Sigmoid colon (tissue), 7 donors: ENCODE data around the gene WDR62. TPM values are rescaled to one million over a fixed set of nuclear protein-coding genes. Genes with fewer than 3 reads are reported as not detected.

Experiments used
- DNase-seq: peaks from one replicate; pipeline ENCODE4 v3.0.0-alpha.2; 2019
- H3K27ac ChIP-seq, 4 donors: fragments of 200-600 bp; sonication (generic); one replicate each; pipeline ENCODE4 v1.5.1; 2016 to 2019; ENCODE audit warnings: mild to moderate bottlenecking in 1 of 4
- H3K27me3 ChIP-seq, 3 donors: fragments of 200-600 bp; sonication (generic); one replicate each; pipeline ENCODE4 v1.5.1; 2019; ENCODE audit warnings: mild to moderate bottlenecking in 1 of 3
- H3K36me3 ChIP-seq, 4 donors: fragments of 200-600 bp; sonication (generic); one replicate each; pipeline ENCODE4 v1.5.1; 2016 to 2019
- H3K4me1 ChIP-seq, 4 donors: fragments of 200-600 bp; sonication (generic); one replicate each; pipeline ENCODE4 v1.5.1; 2017 to 2019
- H3K4me3 ChIP-seq, 4 donors: fragments of 200-600 bp; sonication (generic); one replicate each; pipeline ENCODE4 v1.5.1; 2017 to 2019; ENCODE audit warnings: mild to moderate bottlenecking in 2 of 4, moderate library complexity in 1 of 4
- H3K9me3 ChIP-seq, 4 donors: fragments of 200-600 bp in 3 of 4; sonication (generic) in 3 of 4; one replicate each; pipeline versions ENCODE4 v1.5.1 to v1.6.1; 2013 to 2019
- EP300 ChIP-seq, 4 donors: sonication (generic); formaldehyde crosslinking; IDR thresholded peaks; one replicate each; pipeline ENCODE4 v1.6.1; 2017; ENCODE audit warnings: antibody characterized with exemption in 4 of 4
- POLR2A ChIP-seq, 2 donors: fragments of 450-650 bp; IDR thresholded peaks; one replicate each; pipeline ENCODE4 v1.6.1; 2016; ENCODE audit warnings: antibody characterized with exemption in 2 of 2, mild to moderate bottlenecking in 2 of 2, moderate library complexity in 2 of 2
- POLR2AphosphoS5 ChIP-seq, 4 donors: sonication (generic); formaldehyde crosslinking; IDR thresholded peaks; one replicate each; pipeline ENCODE4 v1.6.1; 2017; ENCODE audit warnings: antibody characterized with exemption in 4 of 4
- WGBS, 2 donors: extraction: QIAGEN DNeasy Blood & Tissue Kit; methylation state at CpG; one replicate each; pipeline ENCODE4 v1.1.7; 2013; 5-methylcytosine and 5-hydroxymethylcytosine counted together
- intact Hi-C: fragments of 100-400 bp; cut with DNase I; formaldehyde crosslinking; loops from one replicate; pipeline ENCODE4 v1.15.1; 2023
- polyA plus RNA-seq, 3 donors: library from polyadenylated mRNA; stranded (reverse); fragments of 200-250 nt; gene quantifications; one replicate each; pipeline ENCODE4 v1.2.3, GENCODE V29; 2013
- total RNA-seq, 4 donors: library from RNA; depleted of rRNA; stranded (reverse); fragments of >200 nt; gene quantifications; one replicate each; pipeline ENCODE4 v1.1.0, GENCODE V29; 2016
- TF ChIP-seq, protein P1 (sequence below), 4 experiments: fragments of 450-650 bp in 3 of 4; fragments of 200-600 bp in 1 of 4; IDR thresholded peaks; one replicate each; pipeline ENCODE4 v1.5.1; 2016 to 2019; ENCODE audit warnings: antibody characterized with exemption in 4 of 4, mild to moderate bottlenecking in 3 of 4, moderate library complexity in 2 of 4
- donor health status: healthy with polysubstance abuse.
- donor health status: Bipolar disorder and iron deficiency.
- donor health status: healthy.

Gene WDR62
- total and polyA plus RNA-seq, 7 donors, result under 0.01 to 6.8 (median 0.36) TPM

DNA sequence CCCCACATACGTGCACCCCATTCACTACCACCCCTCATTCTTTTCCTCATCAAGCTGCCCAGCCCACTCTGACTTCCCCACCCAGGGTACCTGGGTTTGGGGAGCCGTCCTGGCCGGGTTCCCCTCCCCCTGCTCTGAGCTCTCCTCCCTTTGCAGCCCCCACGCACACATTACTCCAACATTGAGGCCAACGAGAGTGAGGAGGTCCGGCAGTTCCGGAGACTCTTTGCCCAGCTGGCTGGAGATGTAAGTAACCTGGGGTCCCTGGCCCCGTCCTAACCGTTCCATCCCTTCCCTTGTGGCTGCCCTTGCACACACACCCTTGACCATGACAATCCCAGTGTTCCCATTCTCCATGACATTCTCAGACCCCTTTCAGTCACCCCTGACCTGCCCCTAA is 87.8 kb downstream of the WDR62 start:
- no peaks in the 10 kb centered on the region for H3K27me3 ChIP-seq
- peaks cover 0 to 15% (median 13%) of the 10 kb centered on the region in 4 donors for H3K4me1 ChIP-seq
- H3K9me3 ChIP-seq, result no peaks in the 10 kb centered on the region
- intact Hi-C loops, result loop anchor here (5.0 kb wide), 1 partner anchor 385 kb away; the partner anchor contains the start of genes HSPB6 and PROSER3
- H3K27ac ChIP-seq, result no peak overlapping the region
- no peak overlapping the region for H3K4me3 ChIP-seq
- 95% methylated on average over 9 of the region's 9 CpGs for WGBS, 2 donors
- peaks cover 40 to 52% (median 46%) of the 10 kb centered on the region in 4 donors for H3K36me3 ChIP-seq
- TF ChIP-seq EP300 (IDR thresholded peaks at IDR 0.05) (no peak), POLR2A (IDR thresholded peaks at IDR 0.05) (no peak), POLR2AphosphoS5 (IDR thresholded peaks at IDR 0.05) (no peak)
- TF ChIP-seq, protein P1, sequence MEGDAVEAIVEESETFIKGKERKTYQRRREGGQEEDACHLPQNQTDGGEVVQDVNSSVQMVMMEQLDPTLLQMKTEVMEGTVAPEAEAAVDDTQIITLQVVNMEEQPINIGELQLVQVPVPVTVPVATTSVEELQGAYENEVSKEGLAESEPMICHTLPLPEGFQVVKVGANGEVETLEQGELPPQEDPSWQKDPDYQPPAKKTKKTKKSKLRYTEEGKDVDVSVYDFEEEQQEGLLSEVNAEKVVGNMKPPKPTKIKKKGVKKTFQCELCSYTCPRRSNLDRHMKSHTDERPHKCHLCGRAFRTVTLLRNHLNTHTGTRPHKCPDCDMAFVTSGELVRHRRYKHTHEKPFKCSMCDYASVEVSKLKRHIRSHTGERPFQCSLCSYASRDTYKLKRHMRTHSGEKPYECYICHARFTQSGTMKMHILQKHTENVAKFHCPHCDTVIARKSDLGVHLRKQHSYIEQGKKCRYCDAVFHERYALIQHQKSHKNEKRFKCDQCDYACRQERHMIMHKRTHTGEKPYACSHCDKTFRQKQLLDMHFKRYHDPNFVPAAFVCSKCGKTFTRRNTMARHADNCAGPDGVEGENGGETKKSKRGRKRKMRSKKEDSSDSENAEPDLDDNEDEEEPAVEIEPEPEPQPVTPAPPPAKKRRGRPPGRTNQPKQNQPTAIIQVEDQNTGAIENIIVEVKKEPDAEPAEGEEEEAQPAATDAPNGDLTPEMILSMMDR (IDR thresholded peaks at IDR 0.05), result no peak
- DNase-seq, result no peak

DNA sequence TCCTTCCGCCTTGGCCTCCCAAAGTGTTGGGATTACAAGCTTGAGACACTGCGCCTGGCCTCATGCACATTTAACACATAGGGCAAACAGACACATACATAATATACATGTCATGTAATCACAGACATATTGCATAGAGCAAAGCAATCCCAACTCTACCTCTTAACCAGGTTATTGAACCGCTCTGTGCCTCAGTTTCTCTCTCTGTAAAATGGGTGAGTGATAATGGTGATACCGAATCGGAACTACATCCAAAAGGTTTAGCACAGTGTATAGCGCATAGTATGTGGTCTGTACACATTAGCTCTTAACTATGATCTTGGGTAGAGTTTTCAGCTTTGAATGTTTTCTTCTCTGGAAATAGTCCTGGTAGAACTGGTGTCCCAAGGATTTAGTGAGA is 89.9 kb downstream of the WDR62 start:
- no peaks in the 10 kb centered on the region for H3K27me3 ChIP-seq
- intact Hi-C loops, result loop anchor here (5.0 kb wide), 1 partner anchor 387 kb away; the partner anchor contains the start of genes HSPB6 and PROSER3
- TF ChIP-seq POLR2A (IDR thresholded peaks at IDR 0.05) (no peak), POLR2AphosphoS5 (IDR thresholded peaks at IDR 0.05) (no peak), EP300 (IDR thresholded peaks at IDR 0.05) (no peak)
- TF ChIP-seq, protein P1 (IDR thresholded peaks at IDR 0.05), result no peak
- no peak for DNase-seq
- no peak overlapping the region for H3K4me3 ChIP-seq
- H3K9me3 ChIP-seq, result no peaks in the 10 kb centered on the region
- H3K27ac ChIP-seq, result no peak overlapping the region
- H3K36me3 ChIP-seq, result peaks cover 45 to 74% (median 59%) of the 10 kb centered on the region in 4 donors
- peaks cover 0 to 14% (median 12%) of the 10 kb centered on the region in 4 donors for H3K4me1 ChIP-seq
- 97% methylated on average over 6 of the region's 6 CpGs for WGBS, 2 donors

DNA sequence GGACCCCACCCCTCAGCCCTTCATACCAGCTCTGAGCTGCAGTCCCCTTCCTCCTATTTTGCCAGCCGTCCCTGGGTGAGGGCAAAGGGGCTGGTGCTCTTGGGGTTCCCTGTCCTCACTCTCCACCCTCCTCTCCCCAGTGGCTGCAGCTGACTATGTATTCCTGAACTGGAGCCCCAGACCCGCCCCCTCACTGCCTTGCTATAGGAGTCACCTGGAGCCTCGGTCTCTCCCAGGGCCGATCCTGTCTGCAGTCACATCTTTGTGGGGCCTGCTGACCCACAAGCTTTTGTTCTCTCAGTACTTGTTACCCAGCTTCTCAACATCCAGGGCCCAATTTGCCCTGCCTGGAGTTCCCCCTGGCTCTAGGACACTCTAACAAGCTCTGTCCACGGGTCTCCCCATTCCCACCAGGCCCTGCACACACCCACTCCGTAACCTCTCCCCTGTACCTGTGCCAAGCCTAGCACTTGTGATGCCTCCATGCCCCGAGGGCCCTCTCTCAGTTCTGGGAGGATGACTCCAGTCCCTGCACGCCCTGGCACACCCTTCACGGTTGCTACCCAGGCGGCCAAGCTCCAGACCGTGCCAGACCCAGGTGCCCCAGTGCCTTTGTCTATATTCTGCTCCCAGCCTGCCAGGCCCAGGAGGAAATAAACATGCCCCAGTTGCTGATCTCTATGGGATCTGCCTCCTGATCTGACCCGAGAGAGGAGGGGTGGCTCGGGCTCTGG is 95.1 kb downstream of the WDR62 start:
- H3K36me3 ChIP-seq, result peaks cover 26 to 58% (median 46%) of the 10 kb centered on the region in 4 donors
- H3K4me1 ChIP-seq, result peaks cover 0 to 31% (median 20%) of the 10 kb centered on the region in 4 donors
- TF ChIP-seq POLR2AphosphoS5 (IDR thresholded peaks at IDR 0.05) (no peak), EP300 (IDR thresholded peaks at IDR 0.05) (no peak), POLR2A (IDR thresholded peaks at IDR 0.05) (no peak)
- TF ChIP-seq, protein P1 (IDR thresholded peaks at IDR 0.05), result no peak
- peak overlapping the region; percentile 91 to 99 (median 93) for H3K27ac ChIP-seq
- no peaks in the 10 kb centered on the region for H3K9me3 ChIP-seq
- intact Hi-C loops, result no loop called here
- 83 to 87% methylated on average over 13 of the region's 13 CpGs for WGBS, 2 donors
- no peak overlapping the region for H3K4me3 ChIP-seq
- no peak for DNase-seq
- H3K27me3 ChIP-seq, result no peaks in the 10 kb centered on the region

DNA sequence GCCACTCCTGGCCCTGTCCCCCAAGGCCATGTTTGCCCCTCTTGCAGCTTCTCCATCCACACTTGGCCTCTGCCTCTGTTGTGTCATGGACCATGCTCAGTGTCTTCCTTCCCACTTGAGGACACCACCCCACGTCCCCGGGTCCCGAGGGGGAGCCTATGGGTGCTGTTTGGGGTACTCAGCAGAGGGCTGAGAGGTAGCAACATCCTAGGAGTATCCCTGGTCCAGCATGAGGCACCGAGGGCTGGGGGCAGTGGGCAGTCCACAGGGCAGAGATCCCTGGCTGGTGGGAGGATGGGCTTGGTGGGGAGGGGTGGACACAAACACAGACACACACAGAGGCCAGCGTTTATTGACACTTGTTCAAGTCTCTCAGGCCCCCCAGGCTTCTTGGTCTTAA is 95.9 kb downstream of the WDR62 start:
- H3K4me3 ChIP-seq, result peak overlapping the region in 2 of 4 donors; percentile 66 to 79
- no peaks in the 10 kb centered on the region for H3K9me3 ChIP-seq
- DNase-seq, result no peak
- H3K27me3 ChIP-seq, result no peaks in the 10 kb centered on the region
- no peak for TF ChIP-seq POLR2AphosphoS5 (IDR thresholded peaks at IDR 0.05)
- no peak for TF ChIP-seq POLR2A (IDR thresholded peaks at IDR 0.05)
- TF ChIP-seq, protein P1 (IDR thresholded peaks at IDR 0.05), result no peak
- peaks cover 0 to 31% (median 20%) of the 10 kb centered on the region in 4 donors for H3K4me1 ChIP-seq
- H3K36me3 ChIP-seq, result peaks cover 19 to 51% (median 40%) of the 10 kb centered on the region in 4 donors
- WGBS, 2 donors, result 80 to 85% methylated on average over 5 of the region's 5 CpGs
- H3K27ac ChIP-seq, result peak overlapping the region; percentile 91 to 99 (median 93)
- intact Hi-C loops, result no loop called here
